ENCODE results near the gene CRACDL.

CRACDL gene

GRCh38 chr2:98866033-98866432 is 70.0 kb downstream of the CRACDL start:
- Histone ChIP-seq H3K27ac (no peak overlapping the region), H3K4me3 (no peak overlapping the region)
- no peak for TF ChIP-seq CTCF (IDR thresholded peaks at IDR 0.05)
- no peak for DNase-seq (ENCODE audit: low spot score)

GRCh38 chr2:98861601-98862000 is 74.4 kb downstream of the CRACDL start:
- no peak for DNase-seq (ENCODE audit: low spot score)
- Histone ChIP-seq H3K4me3 (no peak overlapping the region), H3K27ac (no peak overlapping the region)
- no peak for TF ChIP-seq CTCF (IDR thresholded peaks at IDR 0.05)

GRCh38 chr2:98859323-98859722 is 76.7 kb downstream of the CRACDL start:
- DNase-seq (ENCODE audit: low spot score) = no peak
- no peak for TF ChIP-seq CTCF (IDR thresholded peaks at IDR 0.05)
- H3K4me3 ChIP-seq = no peak overlapping the region
- no peak overlapping the region for H3K27ac ChIP-seq

- H3K4me3 ChIP-seq = no peak overlapping the region
- DNase-seq (ENCODE audit: low spot score) = no peak
- TF ChIP-seq CTCF (IDR thresholded peaks at IDR 0.05) = no peak
- H3K27ac ChIP-seq = no peak overlapping the region
These were observed 79.0 kb downstream of the CRACDL start for GRCh38 chr2:98857001-98857400.

- Histone ChIP-seq H3K4me3 (no peak overlapping the region), H3K27ac (no peak overlapping the region)
- no peak for TF ChIP-seq CTCF (IDR thresholded peaks at IDR 0.05)
- no peak for DNase-seq (ENCODE audit: low spot score)
These were observed 81.3 kb downstream of the CRACDL start for GRCh38 chr2:98854682-98855081.

- no peak for DNase-seq (ENCODE audit: low spot score)
- H3K27ac ChIP-seq = no peak overlapping the region
- no peak overlapping the region for H3K4me3 ChIP-seq
- no peak for TF ChIP-seq CTCF (IDR thresholded peaks at IDR 0.05)
These were observed 83.1 kb downstream of the CRACDL start for GRCh38 chr2:98852932-98853331.

- TF ChIP-seq CTCF (IDR thresholded peaks at IDR 0.05) = no peak
- no peak overlapping the region for H3K4me3 ChIP-seq
These were observed 86.0 kb downstream of the CRACDL start for GRCh38 chr2:98850074-98850473.

More at GRCh38 chr2:98850074-98850473, 86.0 kb downstream of the CRACDL start:
- H3K27ac ChIP-seq = no peak overlapping the region
- DNase-seq (ENCODE audit: low spot score) = no peak

Measured in coronary artery (tissue), 2 donors.